ENCODE data around the gene RILPL2.

GRCh38 chr12:123435636-123436016, 858 bp downstream of the RILPL2 start:
- TF ChIP-seq ZNF749 (CRISPR knock-in tag; IDR thresholded peaks at IDR 0.05; ENCODE audit: borderline replicate concordance) = no peak
- no peak for TF ChIP-seq ZNF354B (CRISPR knock-in tag; IDR thresholded peaks at IDR 0.05)
- no peak for TF ChIP-seq GLMP (CRISPR knock-in tag; IDR thresholded peaks at IDR 0.05; ENCODE audit: borderline replicate concordance)
- no peak for TF ChIP-seq MLXIP (CRISPR knock-in tag; IDR thresholded peaks at IDR 0.05; ENCODE audit: borderline replicate concordance)
- TF ChIP-seq CENPBD1 (CRISPR knock-in tag; IDR thresholded peaks at IDR 0.05; ENCODE audit: borderline replicate concordance, low read depth) = no peak
- no peak for TF ChIP-seq ARID3A (IDR thresholded peaks at IDR 0.05; ENCODE audit: low read depth, low read length)
- TF ChIP-seq SP140L (CRISPR knock-in tag; IDR thresholded peaks at IDR 0.05; ENCODE audit: borderline replicate concordance) = no peak
- TF ChIP-seq FLYWCH1 (CRISPR knock-in tag; IDR thresholded peaks at IDR 0.05) = no peak
- TF ChIP-seq POLR2A (IDR thresholded peaks at IDR 0.05; ENCODE audit: insufficient read depth in 1 of 2, low read depth in 2 of 2, low read length in 2 of 2) = no peak

Measured in HepG2 (cell line).